ENCODE measurements around the gene FASLG.

FASLG gene

GRCh38 chr1:172628401-172628800 is 30.5 kb upstream of the FASLG start:
- H3K9ac ChIP-seq (ENCODE audit: low read depth, low read length), result no peak overlapping the region
- WGBS, result 92% methylated on average over 4 of the region's 4 CpGs
- H3K4me3 ChIP-seq (ENCODE audit: low read length), result no peak overlapping the region
- no peak overlapping the region for H3K27ac ChIP-seq (ENCODE audit: low read depth, low read length)
- no peaks in the 10 kb centered on the region for H3K27me3 ChIP-seq (ENCODE audit: insufficient read depth, low read length)
- 0 out of 2 replicates have a peak, but pooled peaks cover 8% of the 10 kb centered on the region for H3K9me3 ChIP-seq (ENCODE audit: insufficient read depth, low read depth, low read length)
- no peaks in the 10 kb centered on the region for H3K36me3 ChIP-seq (ENCODE audit: insufficient read depth, low read length)
- H3K4me1 ChIP-seq (ENCODE audit: insufficient read depth, low read length), result no peaks in the 10 kb centered on the region

- Histone ChIP-seq H3K4me1 (ENCODE audit: insufficient read depth, low read length) (no peaks in the 10 kb centered on the region), H3K27ac (ENCODE audit: low read depth, low read length) (no peak overlapping the region), H3K9me3 (ENCODE audit: insufficient read depth, low read depth, low read length) (0 out of 2 replicates have a peak, but pooled peaks cover 8% of the 10 kb centered on the region), H3K4me3 (ENCODE audit: low read length) (no peak overlapping the region), H3K9ac (ENCODE audit: low read depth, low read length) (no peak overlapping the region), H3K27me3 (ENCODE audit: insufficient read depth, low read length) (no peaks in the 10 kb centered on the region), H3K36me3 (ENCODE audit: insufficient read depth, low read length) (no peaks in the 10 kb centered on the region)
- 92% methylated on average over 2 of the region's 2 CpGs for WGBS
These were observed 29.7 kb upstream of the FASLG start for GRCh38 chr1:172629170-172629569.

- H3K27me3 ChIP-seq (ENCODE audit: insufficient read depth, low read length), result no peaks in the 10 kb centered on the region
- no peak overlapping the region for H3K9ac ChIP-seq (ENCODE audit: low read depth, low read length)
- 95% methylated on average over 2 of the region's 2 CpGs for whole genome bisulfite sequencing
- no peaks in the 10 kb centered on the region for H3K4me1 ChIP-seq (ENCODE audit: insufficient read depth, low read length)
- H3K4me3 ChIP-seq (ENCODE audit: low read length), result no peak overlapping the region
- H3K27ac ChIP-seq (ENCODE audit: low read depth, low read length), result no peak overlapping the region
- 0 out of 2 replicates have a peak, but pooled peaks cover 8% of the 10 kb centered on the region for H3K9me3 ChIP-seq (ENCODE audit: insufficient read depth, low read depth, low read length)
- no peaks in the 10 kb centered on the region for H3K36me3 ChIP-seq (ENCODE audit: insufficient read depth, low read length)
These were observed 29.3 kb upstream of the FASLG start for GRCh38 chr1:172629638-172630037.

- WGBS, result 95% methylated on average over 10 of the region's 11 CpGs
- H3K4me3 ChIP-seq (ENCODE audit: low read length), result no peak overlapping the region
- H3K4me1 ChIP-seq (ENCODE audit: insufficient read depth, low read length), result no peaks in the 10 kb centered on the region
- H3K27ac ChIP-seq (ENCODE audit: low read depth, low read length), result no peak overlapping the region
- no peaks in the 10 kb centered on the region for H3K36me3 ChIP-seq (ENCODE audit: insufficient read depth, low read length)
- H3K27me3 ChIP-seq (ENCODE audit: insufficient read depth, low read length), result no peaks in the 10 kb centered on the region
- H3K9ac ChIP-seq (ENCODE audit: low read depth, low read length), result no peak overlapping the region
- H3K9me3 ChIP-seq (ENCODE audit: insufficient read depth, low read depth, low read length), result 0 out of 2 replicates have a peak, but pooled peaks cover 8% of the 10 kb centered on the region
These were observed 28.7 kb upstream of the FASLG start for GRCh38 chr1:172630056-172630818.

- 94% methylated on average over 3 of the region's 3 CpGs for WGBS
- Histone ChIP-seq H3K4me1 (ENCODE audit: insufficient read depth, low read length) (no peaks in the 10 kb centered on the region), H3K36me3 (ENCODE audit: insufficient read depth, low read length) (no peaks in the 10 kb centered on the region)
These were observed 28.0 kb upstream of the FASLG start for GRCh38 chr1:172630868-172631267.

GRCh38 chr1:172637522-172637921 is 21.4 kb upstream of the FASLG start:
- Histone ChIP-seq H3K27me3 (ENCODE audit: insufficient read depth, low read length) (no peaks in the 10 kb centered on the region), H3K4me3 (ENCODE audit: low read length) (no peak overlapping the region), H3K9ac (ENCODE audit: low read depth, low read length) (no peak overlapping the region), H3K36me3 (ENCODE audit: insufficient read depth, low read length) (no peaks in the 10 kb centered on the region), H3K27ac (ENCODE audit: low read depth, low read length) (no peak overlapping the region), H3K9me3 (ENCODE audit: insufficient read depth, low read depth, low read length) (no peaks in the 10 kb centered on the region), H3K4me1 (ENCODE audit: insufficient read depth, low read length) (no peaks in the 10 kb centered on the region)
- 95% methylated on average over 2 of the region's 2 CpGs for WGBS

More at GRCh38 chr1:172630868-172631267, 28.0 kb upstream of the FASLG start:
- no peaks in the 10 kb centered on the region for H3K27me3 ChIP-seq (ENCODE audit: insufficient read depth, low read length)
- 0 out of 2 replicates have a peak, but pooled peaks cover 8% of the 10 kb centered on the region for H3K9me3 ChIP-seq (ENCODE audit: insufficient read depth, low read depth, low read length)
- no peak overlapping the region for H3K27ac ChIP-seq (ENCODE audit: low read depth, low read length)
- no peak overlapping the region for H3K9ac ChIP-seq (ENCODE audit: low read depth, low read length)
- H3K4me3 ChIP-seq (ENCODE audit: low read length), result no peak overlapping the region

- WGBS, result 94% methylated on average over 2 of the region's 2 CpGs
- Histone ChIP-seq H3K27ac (ENCODE audit: low read depth, low read length) (no peak overlapping the region), H3K9ac (ENCODE audit: low read depth, low read length) (no peak overlapping the region)
These were observed 20.7 kb upstream of the FASLG start for GRCh38 chr1:172638249-172638648.

GRCh38 chr1:172638885-172639831 is 19.7 kb upstream of the FASLG start:
- Histone ChIP-seq H3K9me3 (ENCODE audit: insufficient read depth, low read depth, low read length) (no peaks in the 10 kb centered on the region), H3K36me3 (ENCODE audit: insufficient read depth, low read length) (no peaks in the 10 kb centered on the region), H3K9ac (ENCODE audit: low read depth, low read length) (no peak overlapping the region), H3K4me1 (ENCODE audit: insufficient read depth, low read length) (no peaks in the 10 kb centered on the region), H3K4me3 (ENCODE audit: low read length) (no peak overlapping the region), H3K27ac (ENCODE audit: low read depth, low read length) (no peak overlapping the region), H3K27me3 (ENCODE audit: insufficient read depth, low read length) (no peaks in the 10 kb centered on the region)
- WGBS, result 84% methylated on average over 9 of the region's 9 CpGs

More at GRCh38 chr1:172638249-172638648, 20.7 kb upstream of the FASLG start:
- Histone ChIP-seq H3K4me1 (ENCODE audit: insufficient read depth, low read length) (no peaks in the 10 kb centered on the region), H3K9me3 (ENCODE audit: insufficient read depth, low read depth, low read length) (no peaks in the 10 kb centered on the region), H3K4me3 (ENCODE audit: low read length) (no peak overlapping the region), H3K27me3 (ENCODE audit: insufficient read depth, low read length) (no peaks in the 10 kb centered on the region), H3K36me3 (ENCODE audit: insufficient read depth, low read length) (no peaks in the 10 kb centered on the region)

- 94% methylated on average over 8 of the region's 8 CpGs for WGBS
- no peaks in the 10 kb centered on the region for H3K36me3 ChIP-seq (ENCODE audit: insufficient read depth, low read length)
- H3K4me1 ChIP-seq (ENCODE audit: insufficient read depth, low read length), result no peaks in the 10 kb centered on the region
- no peak overlapping the region for H3K4me3 ChIP-seq (ENCODE audit: low read length)
- no peak overlapping the region for H3K9ac ChIP-seq (ENCODE audit: low read depth, low read length)
- H3K27ac ChIP-seq (ENCODE audit: low read depth, low read length), result no peak overlapping the region
- no peaks in the 10 kb centered on the region for H3K9me3 ChIP-seq (ENCODE audit: insufficient read depth, low read depth, low read length)
- no peaks in the 10 kb centered on the region for H3K27me3 ChIP-seq (ENCODE audit: insufficient read depth, low read length)
These were observed 18.8 kb upstream of the FASLG start for GRCh38 chr1:172640111-172640510.

GRCh38 chr1:172641492-172641891 is 17.4 kb upstream of the FASLG start:
- H3K9ac ChIP-seq (ENCODE audit: low read depth, low read length), result no peak overlapping the region
- no peaks in the 10 kb centered on the region for H3K9me3 ChIP-seq (ENCODE audit: insufficient read depth, low read depth, low read length)
- WGBS, result 77% methylated on average over 5 of the region's 5 CpGs
- H3K27me3 ChIP-seq (ENCODE audit: insufficient read depth, low read length), result no peaks in the 10 kb centered on the region
- no peaks in the 10 kb centered on the region for H3K36me3 ChIP-seq (ENCODE audit: insufficient read depth, low read length)
- no peak overlapping the region for H3K4me3 ChIP-seq (ENCODE audit: low read length)
- no peaks in the 10 kb centered on the region for H3K4me1 ChIP-seq (ENCODE audit: insufficient read depth, low read length)
- H3K27ac ChIP-seq (ENCODE audit: low read depth, low read length), result no peak overlapping the region

GRCh38 chr1:172642970-172643369 is 15.9 kb upstream of the FASLG start:
- H3K27ac ChIP-seq (ENCODE audit: low read depth, low read length), result no peak overlapping the region
- H3K9me3 ChIP-seq (ENCODE audit: insufficient read depth, low read depth, low read length), result no peaks in the 10 kb centered on the region
- 96% methylated on average over 6 of the region's 6 CpGs for WGBS
- H3K4me3 ChIP-seq (ENCODE audit: low read length), result no peak overlapping the region
- H3K27me3 ChIP-seq (ENCODE audit: insufficient read depth, low read length), result no peaks in the 10 kb centered on the region
- H3K4me1 ChIP-seq (ENCODE audit: insufficient read depth, low read length), result no peaks in the 10 kb centered on the region
- H3K9ac ChIP-seq (ENCODE audit: low read depth, low read length), result no peak overlapping the region
- no peaks in the 10 kb centered on the region for H3K36me3 ChIP-seq (ENCODE audit: insufficient read depth, low read length)

Measured in HUES64 (cell line).